T1000 (cell line): ENCODE measurements around the gene SLC6A2.

Experiments used
- DNase-seq: peaks from one replicate; lab custom pipeline; 2025; ENCODE audit warnings: mixed read lengths; lab: John Stamatoyannopoulos, UW

SLC6A2 gene

DNA sequence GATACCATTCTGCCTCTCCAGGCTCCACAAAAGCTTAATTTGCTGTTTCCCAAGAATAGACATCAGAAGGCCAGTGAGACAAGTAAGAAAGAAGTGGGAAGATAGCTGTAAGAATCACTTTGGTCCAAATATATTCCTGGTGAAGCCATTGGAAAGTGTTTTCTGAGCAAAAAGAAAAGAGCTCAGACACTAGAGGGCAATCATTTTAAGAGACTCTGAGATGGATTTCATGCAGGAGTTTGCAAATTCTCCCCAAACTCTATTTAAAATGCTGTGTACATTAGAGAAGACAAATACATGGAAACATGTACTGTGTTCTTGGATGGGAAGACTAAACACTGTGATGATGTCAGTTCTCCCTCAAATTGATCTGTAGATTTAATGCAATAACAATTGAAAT lies 8.0 kb upstream of the SLC6A2 start:
- DNase-seq, result no peak

DNA sequence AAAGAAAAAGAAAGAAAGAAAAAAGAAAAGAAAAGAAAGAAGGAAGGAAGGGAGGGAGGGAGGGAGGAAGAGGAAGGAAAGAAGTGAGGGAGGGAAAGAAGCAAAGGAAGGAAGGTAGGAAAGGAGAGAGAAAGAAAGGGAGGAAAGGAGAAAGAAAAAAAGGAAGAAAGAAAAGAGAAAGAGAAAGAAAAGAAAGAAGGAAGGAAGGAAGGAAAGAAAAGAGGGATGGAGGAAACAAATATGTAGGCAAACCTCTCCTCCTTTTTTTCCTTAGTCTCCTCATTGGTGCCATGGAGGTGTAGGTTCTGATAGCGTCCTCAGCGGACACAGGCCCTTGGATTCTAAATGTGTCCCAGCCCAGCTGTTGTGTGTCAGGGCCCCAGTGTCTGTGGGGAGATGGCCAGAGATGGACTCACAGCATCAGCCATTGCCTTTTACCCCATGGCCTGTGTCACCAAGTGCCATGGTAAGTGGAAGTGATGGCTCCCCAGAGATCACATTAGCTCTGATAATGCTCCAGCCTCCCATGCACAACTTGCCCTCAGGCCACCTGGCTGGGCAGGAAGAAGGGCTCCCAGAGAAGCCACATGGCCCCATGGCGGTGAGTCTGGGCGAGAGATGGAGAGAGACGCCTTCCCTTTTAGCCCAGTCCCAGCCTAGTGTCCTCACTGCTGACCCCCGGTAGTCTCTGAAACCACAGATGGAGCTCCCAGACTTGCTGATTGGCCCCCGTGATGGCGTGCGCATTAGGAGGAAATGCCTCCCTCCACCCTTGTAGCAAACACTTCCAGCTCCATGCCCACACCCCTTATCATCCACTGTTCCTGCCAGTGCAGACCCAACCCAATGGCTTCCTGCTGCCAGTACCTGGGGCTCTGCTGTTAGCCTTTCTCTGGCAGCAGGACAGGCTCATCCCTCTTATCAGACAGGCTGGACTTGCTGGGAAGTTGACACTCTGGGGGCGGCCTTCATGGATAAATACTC lies 3.7 kb upstream of the SLC6A2 start:
- no peak for DNase-seq

DNA sequence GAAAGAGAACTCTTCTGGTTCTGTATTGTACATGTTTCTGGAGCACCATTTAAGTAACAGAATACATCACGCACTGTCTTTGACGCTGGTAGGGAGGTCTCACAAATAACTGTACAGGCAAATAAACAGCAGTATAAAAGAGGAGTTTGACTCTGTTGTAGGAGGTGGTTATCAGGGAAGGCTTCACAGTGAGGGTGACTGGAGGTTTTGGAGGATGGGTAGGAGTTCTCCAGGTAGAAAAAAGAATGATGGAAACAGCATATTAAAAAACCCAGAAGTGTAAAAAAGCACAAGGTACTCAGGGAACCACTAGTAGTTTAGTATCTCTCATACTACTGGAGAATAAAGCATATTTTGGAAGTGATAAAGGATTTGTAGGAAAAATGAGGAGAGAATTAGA lies 2.7 kb upstream of the SLC6A2 start:
- DNase-seq, result no peak

DNA sequence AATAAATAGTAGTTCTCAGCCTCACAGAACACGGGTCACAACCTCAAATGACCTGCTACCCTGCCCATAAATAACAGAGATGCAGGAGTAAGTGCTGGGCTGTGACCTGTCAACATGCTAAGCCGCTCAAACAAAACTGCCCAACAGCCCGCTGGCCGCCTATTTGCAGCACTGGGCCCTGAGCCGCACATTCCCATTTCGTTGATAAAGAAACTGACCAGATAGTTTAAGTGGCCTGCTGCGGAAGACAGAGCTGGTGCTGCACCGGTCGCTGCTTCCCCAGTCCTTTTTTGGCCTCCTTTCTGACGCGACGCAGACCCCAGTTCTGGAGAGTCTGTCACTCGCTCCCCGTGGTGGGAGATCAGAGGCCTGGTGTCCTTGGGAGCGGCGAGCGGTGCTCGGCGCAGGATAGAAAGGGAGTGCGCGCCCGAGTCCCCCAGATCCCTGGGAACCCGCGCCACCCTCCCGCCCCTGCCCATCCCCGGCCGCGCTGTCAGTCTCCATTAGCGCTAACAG lies 349 bp upstream of the SLC6A2 start:
- DNase-seq, result no peak

DNA sequence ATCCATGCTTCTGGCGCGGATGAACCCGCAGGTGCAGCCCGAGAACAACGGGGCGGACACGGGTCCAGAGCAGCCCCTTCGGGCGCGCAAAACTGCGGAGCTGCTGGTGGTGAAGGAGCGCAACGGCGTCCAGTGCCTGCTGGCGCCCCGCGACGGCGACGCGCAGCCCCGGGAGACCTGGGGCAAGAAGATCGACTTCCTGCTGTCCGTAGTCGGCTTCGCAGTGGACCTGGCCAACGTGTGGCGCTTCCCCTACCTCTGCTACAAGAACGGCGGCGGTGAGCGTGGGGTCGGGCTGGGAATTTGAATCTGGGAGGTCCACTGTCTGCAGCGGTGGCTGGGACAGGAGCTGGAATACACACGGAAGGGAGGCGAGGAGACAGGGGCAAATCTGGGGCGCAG lies 904 bp downstream of the SLC6A2 start:
- no peak for DNase-seq

DNA sequence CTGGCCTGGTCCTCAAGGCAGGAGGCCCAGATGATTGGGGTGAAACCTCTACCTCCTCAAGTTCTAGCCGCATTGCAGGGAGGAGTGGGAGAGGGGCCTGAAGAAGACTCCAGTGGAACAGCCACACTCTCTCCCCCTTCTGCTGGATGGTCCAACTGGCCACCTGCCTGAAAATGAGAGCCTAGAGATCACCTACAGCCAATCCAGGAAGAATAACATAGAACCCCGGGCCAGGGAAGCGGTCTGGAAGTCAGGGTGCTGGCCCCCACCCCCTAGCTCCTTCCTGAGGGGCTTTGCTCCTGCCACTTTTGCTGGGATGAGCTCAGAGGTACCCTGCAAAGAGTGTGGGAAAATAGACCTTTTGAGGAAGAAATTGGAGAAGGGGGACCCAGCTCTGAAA lies 1.8 kb downstream of the SLC6A2 start:
- no peak for DNase-seq

DNA sequence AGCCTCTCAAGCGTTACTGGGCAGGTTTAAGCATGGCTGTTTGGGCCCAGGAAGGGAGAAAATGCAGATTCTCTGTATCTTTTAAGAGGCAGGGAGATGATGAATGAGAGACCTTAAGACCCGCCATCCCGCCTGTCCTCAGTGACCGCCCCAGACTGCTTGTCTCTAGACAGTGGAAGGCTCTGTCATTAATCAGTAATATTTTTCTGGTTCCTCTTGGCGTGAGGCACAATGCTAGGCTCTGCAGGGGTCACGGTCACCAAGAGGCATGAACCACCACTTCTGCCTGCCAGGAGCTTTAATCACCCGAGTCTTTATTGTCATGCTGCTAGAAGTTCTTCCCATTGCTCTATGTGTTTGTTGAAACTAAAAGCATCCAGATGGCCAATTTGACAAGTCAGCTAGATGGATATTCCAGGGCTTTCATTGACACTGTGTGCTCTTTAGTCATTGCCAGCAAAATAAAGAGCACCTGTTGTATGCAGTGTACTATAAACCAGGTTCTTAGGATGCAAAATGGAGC lies 3.2 kb downstream of the SLC6A2 start:
- no peak for DNase-seq

DNA sequence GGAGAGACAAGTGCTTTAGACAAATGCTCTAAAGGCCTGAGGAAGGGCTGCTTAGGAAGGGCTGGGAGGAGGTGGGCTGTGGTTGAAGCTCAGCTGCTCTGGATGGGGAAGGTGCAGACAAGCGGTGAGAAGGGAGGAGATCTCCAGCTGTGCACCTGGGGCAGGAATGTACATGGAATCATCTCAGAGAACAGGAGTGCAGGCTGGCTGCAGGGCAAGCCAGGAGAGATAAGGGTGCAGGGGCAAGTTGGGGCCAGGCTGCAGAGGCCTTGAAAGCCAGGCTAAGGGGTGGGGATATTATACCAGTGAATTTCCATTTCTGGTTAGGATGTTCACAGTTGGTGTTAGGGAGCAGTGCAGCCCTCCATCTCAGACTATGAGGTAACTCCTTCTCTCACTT lies 4.2 kb downstream of the SLC6A2 start:
- DNase-seq, result no peak

DNA sequence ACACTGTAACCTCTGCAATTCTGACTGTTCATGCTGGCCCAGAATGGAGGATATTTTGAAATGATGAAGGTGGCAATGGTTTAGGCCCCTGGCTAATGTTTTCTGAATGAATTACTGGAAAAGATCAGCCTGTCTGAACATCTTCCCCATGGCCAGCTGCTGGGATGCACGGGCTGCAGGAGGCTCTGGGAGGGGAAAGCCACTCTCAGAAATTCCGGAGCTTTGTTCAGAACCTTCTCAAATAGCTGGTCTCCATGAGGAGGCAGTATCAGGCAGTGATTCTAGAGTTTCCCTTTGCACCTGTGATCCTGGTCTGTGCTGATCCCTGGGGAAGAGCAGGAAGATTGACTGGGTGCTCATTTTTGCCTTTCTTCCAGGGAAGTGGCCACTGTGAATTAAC lies 5.0 kb downstream of the SLC6A2 start:
- DNase-seq, result no peak

DNA sequence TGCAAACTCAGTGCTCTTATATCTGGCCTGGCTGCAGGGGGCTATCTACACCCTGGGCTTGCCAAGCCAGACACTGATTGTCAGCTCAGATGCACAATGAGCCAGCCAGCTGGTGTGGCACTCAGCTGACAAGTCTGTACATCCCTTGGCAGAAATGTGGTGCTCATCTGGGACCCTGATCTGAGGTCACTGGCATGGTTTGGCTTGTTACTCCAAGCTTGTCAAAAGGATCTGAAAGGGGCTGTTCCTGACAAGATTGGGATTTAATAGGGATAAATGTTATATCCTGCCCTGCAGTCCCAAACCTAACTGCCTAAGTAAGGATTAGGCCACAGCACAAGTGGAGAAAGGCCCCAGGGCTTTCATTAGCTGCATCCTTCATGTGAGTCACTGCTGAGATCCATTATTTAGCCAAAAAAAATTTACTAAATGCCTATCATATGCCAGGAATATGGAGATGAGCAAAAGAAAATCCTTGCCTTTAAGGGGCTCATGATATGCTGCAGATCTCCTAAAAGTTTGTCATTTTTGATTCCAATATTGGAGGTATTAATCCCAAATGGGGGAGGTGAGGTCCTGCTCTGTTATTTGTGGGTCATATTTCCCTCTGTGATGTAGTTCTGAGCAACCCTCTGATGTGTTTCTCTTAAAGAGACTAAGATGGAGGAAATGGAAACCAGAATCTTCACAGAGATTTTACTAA lies 6.3 kb downstream of the SLC6A2 start:
- peak; percentile 26 for DNase-seq

DNA sequence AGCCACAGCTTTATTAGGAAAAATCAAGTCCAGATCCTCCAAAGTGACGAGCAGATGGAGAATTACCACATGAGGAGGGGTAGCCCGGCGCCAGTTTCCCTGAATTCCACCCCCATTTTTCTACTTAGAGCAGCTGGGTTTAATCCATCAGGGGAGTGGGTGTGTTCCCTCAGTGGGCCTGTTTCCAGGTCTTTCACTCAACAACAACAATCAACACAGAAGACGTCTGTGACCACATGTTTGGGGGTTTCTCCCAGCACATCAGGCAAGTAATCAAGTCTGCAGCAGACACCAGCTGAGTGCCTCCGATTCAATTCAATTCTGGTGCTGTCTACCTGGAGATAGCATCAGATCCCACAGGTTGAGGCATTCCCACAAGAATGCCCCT lies 6.8 kb downstream of the SLC6A2 start:
- DNase-seq, result no peak

DNA sequence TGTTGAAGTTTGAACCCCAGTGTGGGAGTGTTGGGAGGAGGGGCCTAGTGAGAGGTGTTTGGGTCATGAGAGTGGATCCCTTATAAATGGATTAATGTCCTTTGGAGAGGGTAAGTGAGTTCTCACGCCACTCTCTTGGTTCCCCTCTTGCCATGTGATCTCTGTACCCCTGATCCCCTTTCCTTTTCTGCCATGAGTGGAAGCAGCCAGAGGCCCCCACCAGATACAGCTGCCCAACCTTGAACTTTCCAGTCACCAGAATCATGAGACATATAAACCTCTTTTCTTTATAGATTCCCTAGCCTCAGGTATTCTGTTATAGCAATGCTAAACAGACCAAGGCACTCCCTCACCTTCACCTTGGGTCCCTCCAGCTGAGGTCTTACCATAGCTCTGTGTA lies 7.4 kb downstream of the SLC6A2 start:
- DNase-seq, result no peak

DNA sequence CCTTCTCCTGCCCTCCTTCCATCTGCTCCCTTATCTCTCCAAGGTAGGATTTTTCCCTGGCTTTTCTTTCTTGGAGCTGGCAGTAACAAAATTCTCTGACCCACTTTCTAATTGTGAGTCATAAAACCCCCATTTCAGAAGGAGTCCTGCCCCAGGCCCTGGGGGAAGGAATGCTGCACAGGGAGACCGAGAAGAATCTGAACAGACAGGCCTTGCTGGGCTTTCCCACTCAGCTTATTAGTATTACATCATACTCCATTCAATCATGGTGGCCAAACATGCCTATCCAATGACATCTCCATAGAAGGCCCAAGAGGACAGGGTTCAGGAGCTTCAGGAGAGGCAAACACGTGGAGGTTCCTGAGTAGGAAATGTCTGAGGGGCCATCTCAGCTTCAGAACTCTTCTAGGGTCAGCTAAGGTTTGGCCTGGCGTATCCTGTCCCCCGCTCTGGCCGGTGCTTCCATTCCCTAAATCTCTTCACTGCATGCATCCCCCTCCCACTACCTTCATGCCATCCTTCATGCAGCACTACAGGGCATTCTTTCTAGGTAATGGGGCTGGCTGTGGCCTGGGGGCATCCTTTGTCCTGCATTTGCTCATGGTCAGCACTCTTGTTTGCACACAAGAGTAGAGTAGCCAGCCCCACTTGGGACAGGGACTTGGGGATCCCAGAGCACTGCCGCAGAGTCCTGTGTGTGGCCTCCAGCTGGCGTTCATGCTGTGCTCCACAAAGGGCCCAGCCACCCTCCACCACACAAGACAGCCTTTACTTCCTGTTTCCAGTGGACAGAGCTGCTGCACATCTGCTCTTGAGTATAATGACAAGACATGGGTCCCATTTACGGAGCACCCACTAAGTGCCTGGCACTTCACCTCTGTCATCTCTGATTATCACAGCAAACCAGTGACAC lies 8.2 kb downstream of the SLC6A2 start:
- peak; percentile 7 for DNase-seq

DNA sequence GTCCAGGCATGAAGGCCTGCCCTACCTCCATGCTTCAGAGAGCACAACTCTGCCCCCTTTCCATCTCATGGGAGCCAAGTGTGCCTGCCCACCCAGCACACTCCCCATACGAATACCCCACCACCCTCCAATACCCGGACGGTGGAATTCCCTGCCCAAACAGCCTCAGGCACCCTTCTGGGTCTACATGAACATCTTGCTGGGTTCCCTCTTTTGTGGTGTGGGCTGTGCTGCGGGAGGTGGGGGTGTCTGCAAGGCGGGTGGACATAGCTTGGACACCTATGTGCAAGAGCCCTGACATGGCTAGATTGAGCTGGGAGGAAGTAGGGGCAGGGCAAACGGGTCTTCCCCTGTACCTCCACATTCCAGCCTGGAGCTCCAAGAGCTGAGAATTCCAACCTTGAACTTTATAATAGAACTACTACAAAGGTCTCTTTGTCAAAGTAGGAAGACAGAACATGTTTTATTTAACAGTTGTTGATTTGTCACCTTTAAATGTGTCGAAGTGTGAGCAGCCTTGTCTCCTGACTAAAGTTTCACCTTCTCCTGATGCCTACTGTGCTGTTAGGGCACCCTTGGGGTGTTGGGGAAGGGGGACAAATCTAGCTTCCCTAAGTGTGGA lies 9.1 kb downstream of the SLC6A2 start:
- no peak for DNase-seq

DNA sequence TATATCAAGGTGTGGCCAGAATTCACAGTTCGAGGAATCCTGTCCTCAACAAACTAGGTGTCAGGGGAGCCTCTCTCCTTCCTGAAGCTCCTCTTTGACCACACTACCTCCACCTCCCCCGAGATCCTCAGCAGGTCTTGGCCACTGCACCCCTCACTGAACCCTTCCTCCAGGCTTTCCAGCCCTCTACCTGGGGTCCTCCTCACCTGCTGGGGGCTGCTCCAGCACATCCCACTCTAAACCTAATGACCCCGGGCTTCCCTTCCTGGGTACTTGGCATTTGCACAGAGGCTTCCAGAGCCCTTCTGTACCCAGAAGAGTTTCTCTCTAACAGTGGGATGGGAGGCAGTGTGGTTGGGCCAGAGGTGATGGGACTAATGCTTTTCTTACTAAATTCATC lies 9.7 kb downstream of the SLC6A2 start:
- DNase-seq, result no peak

DNA sequence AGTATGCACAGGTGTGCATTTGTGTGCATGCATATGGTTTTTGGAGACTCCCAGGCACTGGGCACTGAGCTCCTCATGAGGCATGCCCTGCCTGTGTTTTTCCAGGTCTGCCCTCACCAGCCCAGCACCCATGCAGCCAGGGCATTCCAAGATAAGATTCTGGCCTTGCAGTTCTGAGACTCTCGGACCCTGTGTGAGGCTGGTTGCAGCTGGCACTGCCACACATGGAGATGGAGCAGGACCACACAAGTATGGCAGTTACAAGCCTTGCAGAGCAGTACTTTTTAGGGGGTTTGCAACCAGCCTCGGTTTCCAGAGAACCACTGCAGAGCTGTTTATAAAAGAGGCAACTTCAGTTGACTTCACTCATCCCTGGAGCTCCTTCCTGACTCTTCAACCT lies 10.2 kb downstream of the SLC6A2 start:
- DNase-seq, result no peak

DNA sequence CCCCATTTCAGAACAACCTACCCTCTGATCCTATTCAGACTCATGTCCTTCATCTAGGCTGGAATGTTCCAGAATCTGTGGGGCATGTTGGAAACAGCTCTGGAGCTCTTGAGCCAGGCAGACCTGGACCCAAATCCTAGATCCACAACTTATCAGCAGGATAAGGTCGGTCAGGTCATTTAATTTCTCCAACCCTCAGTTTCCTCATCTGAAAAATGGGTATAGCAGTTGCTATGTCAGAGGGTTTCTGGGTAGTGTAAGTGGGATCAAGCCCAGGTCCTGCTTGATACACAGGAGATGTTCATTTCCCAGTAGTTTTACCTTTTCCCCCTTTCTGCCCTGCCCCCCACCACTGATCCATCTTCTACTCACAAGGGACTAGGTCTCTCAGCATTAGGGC lies 12.0 kb downstream of the SLC6A2 start:
- DNase-seq, result no peak

DNA sequence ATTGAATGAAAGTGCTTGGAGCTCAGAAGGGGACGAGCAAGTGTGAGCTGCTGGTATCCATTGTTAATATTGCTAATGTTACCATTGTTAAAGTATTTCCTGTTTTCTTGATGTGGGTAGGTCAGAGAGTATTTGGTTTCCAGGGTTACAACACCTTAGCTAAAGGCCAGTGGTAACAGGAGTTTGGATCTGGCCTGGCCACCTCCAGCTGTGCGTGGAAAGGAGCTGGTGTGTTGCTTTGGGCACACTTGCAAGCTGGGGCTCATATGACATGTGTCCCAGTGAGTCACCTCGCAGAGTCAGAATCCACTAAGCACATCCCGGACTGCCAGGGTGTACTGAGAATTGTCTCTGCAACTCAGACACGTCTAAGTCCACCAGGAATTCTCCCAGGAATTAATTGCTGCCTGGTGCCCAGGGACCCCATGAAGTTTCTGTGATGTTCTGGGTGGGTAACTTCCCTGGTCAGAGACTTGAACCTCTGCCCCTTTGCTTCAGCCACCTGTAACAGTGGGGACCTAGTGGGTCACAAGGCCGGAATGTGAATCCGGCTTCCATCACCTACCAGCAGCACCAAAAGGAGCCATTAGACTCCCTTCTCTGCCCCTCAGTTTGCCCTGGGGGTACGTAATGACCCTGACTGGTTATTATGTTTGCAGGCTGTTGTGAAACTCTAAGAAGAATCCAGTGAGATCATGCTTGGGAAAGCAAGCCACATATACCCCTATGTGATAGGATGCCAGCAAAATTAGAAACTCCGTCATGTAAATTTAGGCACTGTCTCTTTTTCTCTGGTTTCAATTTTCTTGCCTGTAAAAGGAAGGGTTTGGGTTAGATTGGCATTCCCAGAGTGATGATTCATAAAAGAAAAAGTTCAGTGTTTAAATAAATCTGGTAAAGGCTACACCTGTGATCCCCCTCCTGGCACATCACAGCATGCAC lies 12.8 kb downstream of the SLC6A2 start:
- DNase-seq, result peak; percentile 35

DNA sequence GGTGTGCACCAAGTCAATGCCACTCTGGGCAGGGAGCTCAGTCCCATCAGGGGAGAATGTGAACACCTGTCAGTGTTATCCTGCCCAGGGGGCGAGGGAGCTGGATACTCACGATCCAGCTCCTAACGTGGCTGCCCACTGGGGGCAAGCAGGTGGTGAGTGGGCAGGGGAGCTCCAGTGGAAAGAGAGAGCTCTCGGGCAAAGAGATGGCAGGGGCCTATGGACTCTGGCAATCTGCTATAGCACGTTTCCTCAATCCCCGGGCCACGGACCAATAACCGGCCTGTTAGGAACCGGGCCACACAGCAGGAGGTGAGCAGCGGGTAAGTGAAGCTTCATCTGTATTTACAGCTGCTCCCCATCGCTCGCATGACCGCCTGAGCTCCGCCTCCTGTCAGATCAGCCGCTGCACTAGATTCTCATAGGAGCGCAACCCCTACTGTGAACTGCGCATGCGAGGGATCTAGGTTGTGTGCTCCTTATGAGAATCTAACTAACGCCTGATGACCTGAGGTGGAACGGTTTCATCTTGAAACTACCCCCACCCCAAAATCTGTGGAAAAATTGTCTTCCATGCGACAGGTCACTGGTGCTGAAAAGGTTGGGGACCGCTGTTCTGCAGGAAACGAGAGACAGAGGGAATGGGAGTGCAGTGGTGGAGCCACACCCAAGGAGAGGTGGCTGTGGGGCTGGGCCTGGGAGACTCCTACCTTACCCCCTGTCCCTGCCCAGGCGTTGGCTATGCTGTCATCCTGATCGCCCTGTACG lies 15.6 kb downstream of the SLC6A2 start:
- no peak for DNase-seq

DNA sequence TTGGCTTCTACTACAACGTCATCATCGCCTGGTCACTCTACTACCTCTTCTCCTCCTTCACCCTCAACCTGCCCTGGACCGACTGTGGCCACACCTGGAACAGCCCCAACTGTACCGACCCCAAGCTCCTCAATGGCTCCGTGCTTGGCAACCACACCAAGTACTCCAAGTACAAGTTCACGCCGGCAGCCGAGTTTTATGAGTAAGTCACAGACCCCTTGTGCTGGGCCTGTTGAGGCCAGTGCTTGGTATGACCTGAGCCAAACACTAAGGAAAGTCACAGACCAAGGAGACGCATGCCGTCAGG lies 16.1 kb downstream of the SLC6A2 start:
- DNase-seq, result no peak
